Testis (tissue), 2 donors: ENCODE results near the gene CHTF18.

Experiments
- CTCF ChIP-seq, 3 experiments: fragments of 450-650 bp in 2 of 3; fragments of 200-600 bp in 1 of 3; sonication (generic) in 1 of 3; IDR thresholded peaks; one replicate each; pipeline ENCODE4 v1.5.1; 2016 to 2019; ENCODE audit warnings: antibody characterized with exemption in 3 of 3, mild to moderate bottlenecking in 2 of 3, moderate library complexity in 1 of 3
- POLR2A ChIP-seq: fragments of 450-650 bp; IDR thresholded peaks from one replicate; pipeline ENCODE4 v1.6.1; 2017; ENCODE audit warnings: antibody characterized with exemption, mild to moderate bottlenecking, moderate library complexity

GRCh38 chr16:740459-740763, 48.0 kb upstream of the CHTF18 start:
- TF ChIP-seq CTCF (IDR thresholded peaks at IDR 0.05) (no peak), POLR2A (no peak)
